HG03342 (cell line): ENCODE results near the gene EXD3.

Source experiments
- ATAC-seq: cut with Tn5 transposase; IDR thresholded peaks from one replicate; pipeline ENCODE4 v1.9.1; 2021; ENCODE audit warnings: mild to moderate bottlenecking, moderate library complexity; ENCODE audit not compliant: unreplicated experiment

The EXD3 gene

DNA sequence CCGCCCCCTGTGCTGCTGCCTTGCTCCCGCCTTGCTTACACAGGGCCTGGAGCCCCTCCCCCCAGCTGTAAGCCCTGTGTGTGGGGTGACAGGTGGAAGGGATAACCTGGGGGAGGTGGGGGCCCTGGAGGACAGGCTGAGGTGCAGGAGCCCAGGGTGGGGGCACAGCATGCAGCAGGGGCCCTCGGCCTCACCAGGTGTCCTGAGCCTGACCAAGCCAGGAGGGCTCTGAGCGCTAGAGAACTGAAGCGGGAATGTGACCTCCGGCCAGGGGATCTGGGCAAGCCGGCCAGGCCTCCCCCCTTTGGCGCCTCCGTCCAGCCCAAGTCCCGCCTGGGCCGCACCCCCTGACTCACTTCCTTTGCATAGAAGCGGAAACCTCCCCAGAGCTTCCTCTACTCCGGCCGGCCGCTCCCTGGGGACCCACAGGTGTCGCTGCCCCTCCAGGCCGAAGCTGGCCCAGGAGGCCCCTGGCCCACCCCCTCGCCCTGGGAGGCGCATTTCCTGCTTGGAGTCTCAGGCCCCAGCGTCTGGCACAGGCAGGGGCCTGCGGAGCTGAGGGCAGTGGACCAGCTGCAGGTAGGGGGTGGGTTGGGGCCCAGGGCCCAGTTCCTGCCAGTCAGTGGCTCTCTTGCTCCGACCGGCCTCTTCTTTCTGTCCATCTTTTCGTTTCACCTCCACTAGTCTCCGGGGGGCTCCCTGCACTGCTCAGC is 145.5 kb downstream of the EXD3 start, which contains the start of gene TOR4A:
Gene TOR4A (plus strand): TSS at position 398 of the 713 bp plus-strand sequence. CDS start 964 bp downstream, outside the sequence.
- peak; percentile 56 for ATAC-seq

DNA sequence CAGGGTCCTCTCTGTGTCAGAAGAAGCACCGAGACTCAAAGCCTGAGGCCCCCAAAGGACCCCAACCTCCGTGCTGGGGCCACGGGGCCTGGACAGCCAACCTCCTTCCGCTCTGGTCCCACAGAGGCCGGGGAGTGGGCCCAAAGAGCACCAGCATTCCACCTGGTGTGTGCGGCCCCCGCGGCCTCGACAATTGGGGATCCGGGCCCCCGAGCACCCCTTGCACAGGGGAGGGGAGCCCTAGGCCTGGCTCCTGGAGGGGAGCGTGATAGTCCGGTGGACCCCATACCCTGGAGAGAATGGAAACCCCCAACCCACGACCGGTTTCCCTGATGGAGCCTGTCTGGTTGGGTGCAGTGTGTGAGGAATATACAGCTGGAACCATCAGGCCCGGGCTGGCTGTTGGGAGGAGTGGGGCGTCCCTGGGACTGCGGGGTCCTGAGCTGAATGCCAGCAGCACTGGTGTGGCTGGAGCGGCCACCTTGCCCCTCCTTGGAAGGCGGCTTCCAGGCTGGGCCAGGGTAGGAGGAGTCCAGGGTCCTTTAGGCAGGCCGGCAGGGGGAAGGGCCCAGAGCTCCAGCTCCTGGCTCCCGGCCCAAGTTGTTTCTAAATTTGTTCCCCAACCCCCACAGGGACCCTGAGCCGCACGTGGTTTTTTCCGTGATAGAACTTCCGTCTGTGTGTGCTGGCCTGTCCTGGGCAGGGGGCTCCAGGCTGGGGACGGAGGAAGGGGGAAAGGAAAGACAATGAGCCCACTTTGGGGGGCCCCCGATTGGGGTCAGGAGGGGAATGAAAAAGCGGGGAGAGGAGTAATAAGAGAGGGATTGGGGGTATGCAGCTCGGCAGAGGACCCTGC is 146.3 kb downstream of the EXD3 start:
- ATAC-seq = no peak

GRCh38 chr9:137275588-137276472 is 147.1 kb downstream of the EXD3 start:
- no peak for ATAC-seq

GRCh38 chr9:137275203-137275587 is 147.8 kb downstream of the EXD3 start:
- no peak for ATAC-seq

DNA sequence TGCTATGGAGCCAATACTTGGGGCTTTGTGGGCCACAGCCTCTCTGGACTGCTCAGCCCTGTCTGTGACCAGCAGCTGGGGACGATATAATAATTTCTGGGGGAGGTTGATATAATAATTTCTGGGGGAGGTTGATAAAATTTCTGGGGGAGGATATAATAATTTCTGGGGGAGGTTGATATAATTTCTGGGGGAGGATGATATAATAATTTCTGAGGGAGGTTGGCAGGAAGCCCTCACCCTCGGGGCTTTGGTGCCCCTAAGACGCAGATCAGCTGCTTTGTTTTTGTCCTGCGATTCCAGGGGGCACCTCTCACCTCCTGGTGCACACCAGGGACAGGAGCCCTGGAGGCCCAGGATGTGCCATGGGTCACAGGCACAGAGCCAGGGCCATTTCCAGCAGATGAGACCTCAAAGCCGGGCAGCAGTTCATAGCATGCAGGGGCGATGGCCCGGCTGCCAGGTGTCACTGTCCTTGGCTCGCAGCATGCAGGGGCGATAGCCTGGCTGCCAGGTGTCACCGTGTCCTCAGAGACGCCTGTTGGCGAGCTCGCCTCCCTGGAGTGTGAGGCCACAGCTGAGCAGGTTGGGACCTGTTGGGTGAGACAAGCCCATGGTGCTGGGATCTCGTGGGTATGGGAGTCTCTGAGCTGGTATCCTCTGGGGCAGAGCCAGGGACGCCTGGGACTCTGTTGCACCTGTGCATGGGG is 149.2 kb downstream of the EXD3 start:
- no peak for ATAC-seq

GRCh38 chr9:137273095-137273490 is 149.9 kb downstream of the EXD3 start:
- no peak for ATAC-seq

DNA sequence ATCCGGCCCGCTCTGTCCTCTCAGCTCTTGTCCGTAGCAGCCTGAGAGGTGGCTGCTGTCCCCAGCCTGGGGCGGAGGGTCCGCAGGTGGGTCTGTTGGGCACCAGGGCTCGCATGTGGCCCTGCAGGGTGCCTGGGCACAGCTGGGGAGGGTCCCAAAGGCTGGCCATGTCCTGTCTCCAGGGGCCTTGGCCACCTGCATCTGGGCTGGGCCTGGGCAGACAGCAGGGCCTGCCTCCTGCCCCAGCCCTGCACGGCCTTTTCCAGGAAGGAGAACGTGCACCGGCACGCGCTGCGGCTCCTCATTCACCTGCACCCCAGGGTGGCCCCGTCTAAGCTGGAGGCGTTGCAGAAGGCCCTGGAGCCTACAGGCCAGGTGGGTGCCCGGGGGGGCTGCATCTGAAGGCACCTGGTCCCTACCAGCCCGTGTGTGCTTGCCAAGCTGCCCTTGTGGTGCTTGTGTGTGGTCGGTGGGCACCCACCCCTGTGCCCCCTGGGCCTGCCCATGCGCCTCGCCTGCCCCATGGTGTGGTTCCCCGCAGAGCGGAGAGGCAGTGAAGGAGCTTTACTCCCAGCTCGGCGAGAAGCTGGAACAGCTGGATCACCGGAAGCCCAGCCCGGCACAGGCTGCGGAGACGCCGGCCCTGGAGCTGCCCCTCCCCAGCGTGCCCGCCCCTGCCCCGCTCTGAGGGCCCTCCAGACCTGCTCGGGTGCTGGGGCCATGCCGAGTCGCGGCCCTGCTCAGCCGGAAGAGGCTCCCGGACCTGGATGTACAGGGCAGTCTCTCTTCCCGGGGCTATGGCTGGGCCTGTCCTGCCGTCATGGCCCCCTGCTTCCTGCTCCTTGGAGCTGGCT is 150.5 kb downstream of the EXD3 start:
- no peak for ATAC-seq

DNA sequence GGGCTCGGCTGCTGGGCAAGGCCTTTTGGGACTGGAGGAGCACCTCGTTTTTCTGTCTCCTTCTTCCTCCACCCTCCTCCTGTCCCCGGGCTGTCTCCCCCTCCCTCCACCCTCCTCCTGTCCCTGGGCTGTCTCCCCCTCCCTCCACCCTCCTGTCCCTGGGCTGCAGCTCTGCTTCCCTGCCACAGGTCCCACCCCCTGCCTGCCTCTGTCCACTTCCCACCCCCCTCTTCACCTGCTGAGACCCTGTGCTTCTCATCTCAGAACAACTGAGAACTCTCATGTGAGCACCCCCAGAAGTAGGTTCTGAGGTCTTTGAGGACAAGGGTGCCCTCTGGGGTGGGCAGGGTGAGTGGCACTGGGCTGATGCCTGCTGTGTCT is 151.3 kb downstream of the EXD3 start:
- no peak for ATAC-seq

DNA sequence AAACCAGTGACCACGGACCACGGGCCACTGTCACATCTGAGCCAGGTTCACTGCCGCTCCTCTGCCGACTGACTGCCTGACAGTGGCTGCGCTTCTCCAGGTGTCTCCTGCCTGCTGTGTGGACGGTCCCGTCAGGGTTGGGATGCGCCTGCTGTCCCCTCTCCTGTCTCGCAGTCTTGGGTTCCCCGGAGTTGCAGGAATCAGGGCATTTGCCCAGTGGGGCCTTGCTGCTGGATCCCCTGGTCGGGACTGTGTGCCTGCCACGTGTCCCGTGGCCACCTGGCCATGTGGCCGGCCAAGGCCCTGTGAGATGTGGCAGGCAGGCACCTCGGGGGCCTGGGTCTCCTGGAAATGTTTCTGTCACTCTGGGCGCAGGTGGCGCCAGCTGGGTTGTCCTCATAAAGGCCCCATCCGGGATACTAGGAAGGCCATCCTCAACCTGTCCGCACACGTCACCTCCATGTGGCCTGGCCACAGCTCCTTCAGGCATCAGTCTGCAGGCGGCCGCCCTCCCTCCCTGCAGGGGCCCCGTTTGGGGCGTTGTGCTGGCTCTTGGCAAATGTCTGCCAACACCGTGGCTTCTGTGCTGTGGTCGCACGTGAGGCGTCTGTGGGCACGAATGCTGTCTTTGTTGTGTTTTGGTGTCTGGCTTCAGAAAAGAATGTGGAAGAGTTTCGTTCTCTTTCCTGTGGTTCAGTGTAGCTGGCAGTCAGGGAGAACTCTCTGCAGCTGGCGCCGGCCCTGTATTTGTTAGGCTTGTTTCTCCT is 151.8 kb downstream of the EXD3 start:
- no peak for ATAC-seq

- ATAC-seq = no peak
Measured at GRCh38 chr9:137269231-137269772, 153.7 kb downstream of the EXD3 start.

- no peak for ATAC-seq
Measured at GRCh38 chr9:137268538-137269201, 154.3 kb downstream of the EXD3 start.

GRCh38 chr9:137267933-137268355 is 155.0 kb downstream of the EXD3 start:
- no peak for ATAC-seq

DNA sequence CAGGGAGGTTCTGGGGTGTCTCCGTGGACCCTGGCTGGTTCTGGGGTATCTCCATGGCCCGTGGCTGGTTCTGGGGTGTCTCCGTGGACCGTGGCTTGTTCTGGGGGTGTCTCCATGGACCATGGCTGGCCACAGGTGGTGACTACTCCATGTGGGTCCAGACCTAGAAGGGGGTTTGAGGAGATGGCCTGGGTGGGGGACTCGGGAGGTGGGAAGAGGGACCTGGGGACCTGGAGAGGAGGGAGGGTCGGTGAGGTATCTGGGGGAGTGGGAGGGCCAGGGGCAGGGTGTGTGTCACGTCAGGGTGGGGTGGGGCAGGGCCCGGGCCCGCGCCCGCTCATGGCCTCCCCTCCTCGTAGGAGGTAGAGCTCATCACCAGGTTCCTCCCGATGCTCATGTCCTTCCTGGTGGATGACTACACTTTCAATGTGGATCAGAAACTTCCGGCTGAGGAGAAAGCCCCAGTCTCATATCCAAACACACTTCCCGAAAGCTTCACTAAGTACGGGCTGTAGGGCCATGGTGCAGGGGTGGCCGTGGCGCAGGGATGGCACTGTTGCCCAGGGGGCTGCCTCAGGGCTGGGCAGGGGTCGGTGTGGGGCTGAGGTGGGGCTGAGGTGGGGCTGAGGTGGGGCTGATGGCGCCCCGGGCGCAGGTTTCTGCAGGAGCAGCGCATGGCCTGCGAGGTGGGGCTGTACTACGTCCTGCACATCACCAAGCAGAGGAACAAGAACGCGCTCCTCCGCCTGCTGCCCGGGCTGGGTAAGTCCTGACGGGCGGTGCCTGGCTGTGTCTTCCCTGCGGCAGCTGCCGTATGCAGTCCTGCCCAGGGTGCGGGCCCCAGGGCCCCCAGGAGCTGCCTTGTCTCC is 156.1 kb downstream of the EXD3 start:
- no peak for ATAC-seq

DNA sequence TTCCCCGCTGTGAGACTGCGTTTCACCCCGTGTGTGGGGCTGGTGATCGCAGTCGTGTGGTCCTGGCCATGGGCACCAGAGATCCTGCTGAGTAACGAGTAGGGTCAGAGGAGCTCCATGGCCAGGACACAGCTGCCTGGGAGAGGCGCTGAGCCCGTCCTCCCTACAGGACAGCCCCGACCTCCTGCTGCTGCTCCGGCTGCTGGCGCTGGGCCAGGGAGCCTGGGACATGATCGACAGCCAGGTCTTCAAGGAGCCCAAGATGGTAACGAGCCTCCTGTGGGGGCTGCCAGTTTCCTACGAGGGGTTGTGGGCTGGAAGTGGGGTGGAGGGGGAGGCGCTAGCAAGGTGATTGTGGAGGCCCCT is 156.8 kb downstream of the EXD3 start:
- ATAC-seq = no peak

DNA sequence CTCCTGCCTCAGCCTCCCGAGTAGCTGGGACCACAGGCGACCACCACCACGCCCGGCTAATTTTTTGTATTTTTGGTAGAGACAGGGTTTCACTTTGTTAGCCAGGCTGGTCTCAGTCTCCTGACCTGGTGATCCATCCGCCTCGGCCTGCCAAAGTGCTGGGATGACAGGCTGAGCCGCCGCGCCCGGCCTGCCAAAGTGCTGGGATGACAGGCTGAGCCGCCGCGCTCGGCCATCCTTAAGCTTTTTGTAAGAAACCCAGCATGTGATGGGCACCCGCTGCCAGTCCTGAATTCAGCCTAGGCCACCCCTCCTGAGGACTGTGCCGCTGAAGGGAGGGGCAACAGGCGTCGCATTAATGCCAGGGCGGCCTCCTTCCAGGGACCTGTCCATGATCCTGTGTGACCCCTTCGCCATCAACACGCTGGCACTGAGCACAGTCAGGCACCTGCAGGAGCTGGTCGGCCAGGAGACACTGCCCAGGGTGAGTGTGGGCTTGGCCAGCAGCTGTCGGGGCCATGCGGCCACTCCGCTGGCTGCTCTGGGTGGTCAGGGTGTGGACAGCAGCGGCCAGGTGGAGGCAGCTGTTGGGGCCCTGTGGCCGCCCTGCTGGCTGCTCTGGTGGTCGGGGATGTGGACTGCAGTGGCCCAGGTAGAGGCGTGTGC is 157.3 kb downstream of the EXD3 start:
- no peak for ATAC-seq

DNA sequence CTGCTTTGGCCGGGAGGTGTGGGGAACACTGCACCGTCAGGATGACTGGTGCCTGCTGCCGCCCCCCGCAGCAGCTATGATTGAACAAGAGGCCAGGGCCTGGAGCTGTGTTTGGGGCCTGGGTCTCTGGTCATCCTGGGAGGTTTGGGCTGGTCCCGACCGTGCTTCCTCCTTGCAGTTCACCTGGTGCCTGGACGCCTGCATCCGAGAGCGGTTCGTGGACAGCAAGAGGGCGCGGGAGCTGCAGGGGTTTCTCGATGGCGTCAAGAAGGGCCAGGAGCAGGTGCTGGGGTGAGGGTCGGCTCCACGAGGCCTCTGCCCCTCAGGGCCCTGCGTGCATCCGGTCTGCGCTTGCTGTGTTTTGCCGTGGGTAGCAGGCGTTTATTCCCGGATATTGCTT is 158.9 kb downstream of the EXD3 start:
- no peak for ATAC-seq

DNA sequence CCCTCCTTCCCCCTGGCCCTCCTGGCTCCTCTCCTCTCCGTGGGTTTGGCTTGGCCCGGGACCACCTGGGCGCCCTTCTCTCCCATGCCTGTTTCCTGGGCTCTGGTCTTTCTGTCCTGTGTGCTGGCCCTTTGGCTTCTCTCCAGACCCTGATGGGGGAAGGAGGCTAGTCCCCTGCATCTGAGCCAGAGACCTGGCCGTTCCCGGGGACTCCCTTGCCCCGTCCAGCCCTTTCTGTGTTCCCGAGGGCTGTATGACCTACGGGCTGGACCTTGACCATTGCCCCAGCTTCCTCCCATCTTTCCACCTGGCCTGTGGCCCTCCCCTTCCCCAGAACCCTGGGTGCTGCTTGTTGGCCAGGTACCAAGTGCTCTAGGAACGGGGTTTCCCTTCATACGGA is 159.5 kb downstream of the EXD3 start:
- no peak for ATAC-seq
